Raji (cell line): ENCODE measurements around the gene LVRN.

Experiments used
- POLR2A ChIP-seq: IDR thresholded peaks from 2 replicates; pipeline ENCODE4 v1.6.1; 2011; ENCODE audit warnings: low read depth, low read length, control low read depth; ENCODE audit not compliant: insufficient read depth

LVRN gene, protein sequence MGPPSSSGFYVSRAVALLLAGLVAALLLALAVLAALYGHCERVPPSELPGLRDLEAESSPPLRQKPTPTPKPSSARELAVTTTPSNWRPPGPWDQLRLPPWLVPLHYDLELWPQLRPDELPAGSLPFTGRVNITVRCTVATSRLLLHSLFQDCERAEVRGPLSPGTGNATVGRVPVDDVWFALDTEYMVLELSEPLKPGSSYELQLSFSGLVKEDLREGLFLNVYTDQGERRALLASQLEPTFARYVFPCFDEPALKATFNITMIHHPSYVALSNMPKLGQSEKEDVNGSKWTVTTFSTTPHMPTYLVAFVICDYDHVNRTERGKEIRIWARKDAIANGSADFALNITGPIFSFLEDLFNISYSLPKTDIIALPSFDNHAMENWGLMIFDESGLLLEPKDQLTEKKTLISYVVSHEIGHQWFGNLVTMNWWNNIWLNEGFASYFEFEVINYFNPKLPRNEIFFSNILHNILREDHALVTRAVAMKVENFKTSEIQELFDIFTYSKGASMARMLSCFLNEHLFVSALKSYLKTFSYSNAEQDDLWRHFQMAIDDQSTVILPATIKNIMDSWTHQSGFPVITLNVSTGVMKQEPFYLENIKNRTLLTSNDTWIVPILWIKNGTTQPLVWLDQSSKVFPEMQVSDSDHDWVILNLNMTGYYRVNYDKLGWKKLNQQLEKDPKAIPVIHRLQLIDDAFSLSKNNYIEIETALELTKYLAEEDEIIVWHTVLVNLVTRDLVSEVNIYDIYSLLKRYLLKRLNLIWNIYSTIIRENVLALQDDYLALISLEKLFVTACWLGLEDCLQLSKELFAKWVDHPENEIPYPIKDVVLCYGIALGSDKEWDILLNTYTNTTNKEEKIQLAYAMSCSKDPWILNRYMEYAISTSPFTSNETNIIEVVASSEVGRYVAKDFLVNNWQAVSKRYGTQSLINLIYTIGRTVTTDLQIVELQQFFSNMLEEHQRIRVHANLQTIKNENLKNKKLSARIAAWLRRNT

DNA sequence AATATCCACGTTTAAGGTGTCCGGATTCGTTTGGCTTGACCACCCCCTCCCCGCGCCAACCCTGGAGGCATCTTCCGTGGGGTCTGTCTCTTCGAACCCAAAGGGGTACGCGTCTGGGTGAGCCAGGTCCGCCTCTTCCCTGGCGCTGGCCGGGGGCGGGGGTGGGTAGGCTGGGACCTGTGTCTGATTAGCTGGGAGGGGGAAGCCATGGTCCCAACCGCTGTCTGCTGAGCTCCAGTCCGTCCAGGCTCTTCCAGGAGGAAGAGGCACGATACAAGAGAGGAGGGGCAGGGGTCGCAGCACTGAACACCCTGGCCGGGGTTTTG is at the start of gene LVRN:
TSS of gene LVRN (plus strand) at position 237 of the 326 bp plus-strand sequence. CDS start 143 bp downstream, outside the sequence.
- no peak for TF ChIP-seq POLR2A

- no peak for TF ChIP-seq POLR2A
Measured at GRCh38 chr5:115920171-115920725, 42.0 kb upstream of the LVRN start.

- no peak for TF ChIP-seq POLR2A
Measured at GRCh38 chr5:115930630-115931337, 31.5 kb upstream of the LVRN start.

GRCh38 chr5:115932991-115933390 is 29.3 kb upstream of the LVRN start:
- TF ChIP-seq POLR2A, result no peak

GRCh38 chr5:115934388-115934974 is 27.8 kb upstream of the LVRN start:
- no peak for TF ChIP-seq POLR2A

- TF ChIP-seq POLR2A, result no peak
Measured at GRCh38 chr5:115936031-115936430, 26.2 kb upstream of the LVRN start.

GRCh38 chr5:115939059-115939458 is 23.2 kb upstream of the LVRN start:
- TF ChIP-seq POLR2A, result no peak

DNA sequence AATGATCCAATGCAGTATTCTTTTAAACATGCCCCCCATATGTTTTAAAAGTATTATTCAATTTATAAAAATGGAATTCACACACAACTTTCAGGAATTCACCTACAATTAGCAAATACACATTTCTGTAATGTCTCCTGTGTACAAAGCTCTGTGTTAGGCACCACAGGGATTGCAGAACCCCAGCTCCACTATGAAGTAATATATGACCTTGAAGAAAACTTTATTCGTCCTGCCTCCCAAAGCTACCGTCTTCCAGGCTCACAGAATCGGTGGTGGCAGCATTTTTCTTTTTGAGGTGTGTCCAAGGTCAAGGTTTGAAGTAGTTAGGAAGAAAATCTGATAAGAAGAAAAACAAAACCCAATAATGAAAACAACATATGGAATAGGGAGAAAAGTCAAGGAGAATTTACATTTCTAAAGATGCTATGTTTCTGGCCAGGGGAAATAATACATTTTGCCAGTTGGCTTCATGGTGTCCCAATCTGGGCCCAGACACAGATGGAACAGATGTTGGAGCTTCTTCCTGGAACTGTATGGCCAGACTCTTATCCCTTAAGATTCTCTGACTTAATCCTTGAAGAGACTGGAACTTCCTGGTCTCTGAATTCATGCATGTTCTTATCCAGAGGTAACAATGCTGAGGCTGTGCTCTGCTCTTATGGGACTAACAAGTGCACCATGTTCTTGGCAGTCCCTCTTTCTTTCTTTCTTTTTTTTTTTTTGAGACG is 22.0 kb upstream of the LVRN start:
- no peak for TF ChIP-seq POLR2A

- no peak for TF ChIP-seq POLR2A
Measured at GRCh38 chr5:115941051-115941675, 21.1 kb upstream of the LVRN start.

- no peak for TF ChIP-seq POLR2A
Measured at GRCh38 chr5:115944501-115944900, 17.8 kb upstream of the LVRN start.

DNA sequence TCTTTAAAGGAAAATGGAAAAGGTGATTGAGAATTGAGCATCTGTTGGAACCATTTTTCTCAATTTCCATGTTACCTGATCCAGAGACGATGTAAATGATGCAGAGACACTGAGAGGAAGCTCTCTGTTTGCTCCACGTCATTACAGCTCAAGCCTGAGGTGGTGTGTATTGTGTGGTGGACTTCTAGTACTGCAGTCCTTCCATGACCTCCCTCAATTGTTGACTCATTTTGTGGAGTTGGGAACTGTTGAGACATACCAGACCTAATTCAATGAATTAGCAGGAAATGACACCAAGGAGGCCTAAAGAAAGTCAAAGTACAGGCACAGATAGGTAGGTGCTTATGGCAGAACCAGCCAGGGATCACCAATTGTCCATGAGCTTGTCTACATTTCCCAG is 15.6 kb upstream of the LVRN start:
- no peak for TF ChIP-seq POLR2A

DNA sequence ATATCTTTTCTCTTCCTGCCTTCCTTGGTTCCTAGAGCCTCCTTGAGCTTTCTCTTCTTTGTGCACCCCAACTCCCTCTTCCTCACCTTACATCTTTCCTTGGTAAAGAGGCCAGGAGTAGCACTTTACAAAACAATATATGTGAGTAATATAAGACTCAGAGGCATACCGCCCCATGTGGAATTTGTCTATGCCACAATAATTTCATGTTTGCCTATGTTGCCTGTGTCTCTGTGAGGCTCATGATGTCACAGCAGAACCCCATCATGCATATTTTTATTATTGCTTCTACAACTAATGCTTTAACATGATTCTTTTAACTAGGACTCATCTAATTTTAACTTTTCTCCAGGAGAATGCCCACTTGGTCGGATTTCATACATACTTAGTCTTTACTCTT is 15.0 kb upstream of the LVRN start:
- TF ChIP-seq POLR2A, result no peak

GRCh38 chr5:115948091-115948534 is 14.2 kb upstream of the LVRN start:
- no peak for TF ChIP-seq POLR2A

GRCh38 chr5:115949096-115949495 is 13.2 kb upstream of the LVRN start:
- TF ChIP-seq POLR2A, result no peak

DNA sequence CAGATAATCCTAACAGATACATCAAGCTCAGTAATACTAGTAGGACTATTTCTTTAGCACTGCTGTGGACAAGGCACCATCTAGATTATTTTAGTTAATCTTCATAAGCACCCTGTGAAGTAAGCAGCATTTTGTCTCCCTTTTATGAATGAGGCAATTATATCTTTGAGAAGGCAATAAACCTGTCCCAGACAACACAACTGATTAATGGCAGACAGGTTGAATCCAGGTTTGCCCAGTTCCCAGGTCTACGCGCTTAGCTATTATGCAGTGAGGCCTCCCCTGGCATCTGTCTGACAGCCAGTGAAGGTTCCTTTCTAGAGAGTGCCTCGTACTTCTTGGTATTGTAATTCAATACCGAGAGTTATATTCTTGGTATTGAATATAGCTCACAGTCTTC is 9.7 kb upstream of the LVRN start:
- TF ChIP-seq POLR2A, result no peak
